OCI-LY3 (cell line): ENCODE data around the gene PSMC2.

Experiments
- CTCF ChIP-seq: fragments of 200-600, 300-600 bp; sonication (generic); IDR thresholded peaks from 2 replicates; pipeline ENCODE4 v1.5.1; 2014; ENCODE audit warnings: antibody characterized with exemption, low read length, low read depth
- EZH2phosphoT487 ChIP-seq: fragments of 200-600 bp; shearing (Covaris generic); IDR thresholded peaks from 2 replicates; pipeline ENCODE4 v1.6.1; 2018; ENCODE audit warnings: antibody characterized with exemption, mixed run types, low read depth

DNA sequence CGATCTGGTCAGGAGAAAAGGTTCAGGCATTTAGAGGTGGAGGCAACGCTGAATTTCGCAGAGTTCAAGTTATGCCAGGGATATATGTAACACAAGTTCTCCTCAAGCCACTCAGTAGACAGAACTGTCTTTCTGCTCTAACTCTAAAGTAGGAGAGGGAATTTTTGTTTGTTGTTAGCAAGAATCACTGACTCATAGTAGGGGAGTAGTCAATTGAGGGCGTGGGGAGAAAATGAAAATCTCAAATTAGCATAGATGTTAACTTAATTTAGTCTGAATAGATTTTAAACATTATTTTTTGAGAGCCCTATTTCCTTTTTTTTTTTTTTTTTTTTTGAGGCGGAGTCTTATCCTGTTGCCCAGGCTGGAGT is 34.6 kb downstream of the PSMC2 start:
- TF ChIP-seq CTCF (no peak), EZH2phosphoT487 (no peak)
